Smooth muscle cell (in vitro differentiated cells): ENCODE measurements around the gene CATSPER3. TPM values are rescaled to one million over a fixed set of nuclear protein-coding genes. Genes with fewer than 3 reads are reported as not detected.
A peak's percentile ranks its signal among the peaks of the same experiment; 100 is the strongest.

ENCODE experiments used
- DNase-seq: peaks from one replicate; lab custom pipeline; 2025; ENCODE audit not compliant: unreplicated experiment; lab: John Stamatoyannopoulos, UW
- H2AFZ ChIP-seq: fragments of 200-600 bp; sonication (generic); 2 replicates; pipeline ENCODE4 v1.6.0; 2016; ENCODE audit warnings: antibody characterized with exemption, low read depth, mild to moderate bottlenecking
- H3F3A ChIP-seq: fragments of 200-600 bp; sonication (generic); 2 replicates; pipeline ENCODE4 v1.6.0; 2017; ENCODE audit warnings: antibody characterized with exemption, low read depth
- H3K27ac ChIP-seq: fragments of 200-600 bp; sonication (generic); 2 replicates; pipeline ENCODE4 v1.5.1; 2016; ENCODE audit warnings: low read depth, mild to moderate bottlenecking
- H3K27me3 ChIP-seq: fragments of 200-600 bp; sonication (generic); 2 replicates; pipeline ENCODE4 v1.6.1; 2016; ENCODE audit warnings: low read depth, mild to moderate bottlenecking
- H3K36me3 ChIP-seq: fragments of 200-600 bp; sonication (generic); 2 replicates; pipeline ENCODE4 v1.5.1; 2016; ENCODE audit warnings: low read depth
- H3K4me1 ChIP-seq: fragments of 200-600 bp; sonication (generic); 2 replicates; pipeline ENCODE4 v1.5.1; 2016; ENCODE audit warnings: low read depth
- H3K4me2 ChIP-seq: fragments of 200-600 bp; sonication (generic); 2 replicates; pipeline ENCODE4 v1.6.0; 2016; ENCODE audit warnings: mild to moderate bottlenecking
- H3K4me3 ChIP-seq: fragments of 200-600 bp; sonication (generic); 2 replicates; pipeline ENCODE4 v1.5.1; 2016; ENCODE audit warnings: mild to moderate bottlenecking
- H3K79me2 ChIP-seq: fragments of 200-600 bp; sonication (generic); 2 replicates; pipeline ENCODE4 v1.6.0; 2016; ENCODE audit warnings: low read depth, mild to moderate bottlenecking
- H3K9ac ChIP-seq: fragments of 200-600 bp; sonication (generic); 2 replicates; pipeline ENCODE4 v1.6.0; 2016; ENCODE audit warnings: low read depth
- H3K9me3 ChIP-seq: fragments of 200-600 bp; sonication (generic); replicated peaks from 2 replicates; pipeline ENCODE4 v1.5.1; 2016; ENCODE audit warnings: low read depth
- H4K20me1 ChIP-seq: fragments of 200-600 bp; sonication (generic); 2 replicates; pipeline ENCODE4 v1.6.0; 2016; ENCODE audit warnings: low read depth
- WGBS: methylation state at CpG from one replicate; pipeline ENCODE4 v1.1.7; 2016; ENCODE audit warnings: low lambda C conversion rate; 5-methylcytosine and 5-hydroxymethylcytosine counted together
- polyA plus RNA-seq: library from polyadenylated mRNA; unstranded; fragments of >200 nt; fragmentation: Nextera tagmentation; extraction: Ambion mirVana; gene quantifications from 2 replicates; pipeline ENCODE4 v1.2.1, GENCODE V29; 2016
- total RNA-seq: library from RNA; depleted of rRNA; stranded (reverse); fragments of >200 nt; gene quantifications from 2 replicates; pipeline ENCODE4 v1.2.3, GENCODE V29; 2014
- TF ChIP-seq, protein P1 (sequence below): fragments of 200-600 bp; sonication (generic); IDR thresholded peaks from 2 replicates; pipeline ENCODE4 v1.5.1; 2017; ENCODE audit warnings: borderline replicate concordance, mild to moderate bottlenecking, antibody characterized with exemption; ENCODE audit not compliant: insufficient read depth, poor library complexity, severe bottlenecking

Gene CATSPER3
- total and polyA plus RNA-seq, 2 experiments from 2014 or later: not detected

GRCh38 chr5:135038813-135039270 is 71.1 kb downstream of the CATSPER3 start:
- Histone ChIP-seq H3K9ac (peak overlapping the region; percentile 22), H3K36me3 (no peaks in the 10 kb centered on the region), H4K20me1 (no peaks in the 10 kb centered on the region), H3K27ac (peak overlapping the region; percentile 0), H3K9me3 (no peaks in the 10 kb centered on the region), H3F3A (peaks cover 6% of the 10 kb centered on the region), H3K27me3 (peaks cover 70% of the 10 kb centered on the region), H2AFZ (peak overlapping the region; percentile 40), H3K4me3 (peak overlapping the region; percentile 61), H3K79me2 (peaks cover 56% of the 10 kb centered on the region), H3K4me2 (peak overlapping the region; percentile 93), H3K4me1 (peaks cover 17% of the 10 kb centered on the region)
- no peak for DNase-seq
- 5% methylated on average over 38 of the region's 42 CpGs for WGBS
- TF ChIP-seq, protein P1, sequence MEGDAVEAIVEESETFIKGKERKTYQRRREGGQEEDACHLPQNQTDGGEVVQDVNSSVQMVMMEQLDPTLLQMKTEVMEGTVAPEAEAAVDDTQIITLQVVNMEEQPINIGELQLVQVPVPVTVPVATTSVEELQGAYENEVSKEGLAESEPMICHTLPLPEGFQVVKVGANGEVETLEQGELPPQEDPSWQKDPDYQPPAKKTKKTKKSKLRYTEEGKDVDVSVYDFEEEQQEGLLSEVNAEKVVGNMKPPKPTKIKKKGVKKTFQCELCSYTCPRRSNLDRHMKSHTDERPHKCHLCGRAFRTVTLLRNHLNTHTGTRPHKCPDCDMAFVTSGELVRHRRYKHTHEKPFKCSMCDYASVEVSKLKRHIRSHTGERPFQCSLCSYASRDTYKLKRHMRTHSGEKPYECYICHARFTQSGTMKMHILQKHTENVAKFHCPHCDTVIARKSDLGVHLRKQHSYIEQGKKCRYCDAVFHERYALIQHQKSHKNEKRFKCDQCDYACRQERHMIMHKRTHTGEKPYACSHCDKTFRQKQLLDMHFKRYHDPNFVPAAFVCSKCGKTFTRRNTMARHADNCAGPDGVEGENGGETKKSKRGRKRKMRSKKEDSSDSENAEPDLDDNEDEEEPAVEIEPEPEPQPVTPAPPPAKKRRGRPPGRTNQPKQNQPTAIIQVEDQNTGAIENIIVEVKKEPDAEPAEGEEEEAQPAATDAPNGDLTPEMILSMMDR: no peak

GRCh38 chr5:135039271-135040033 is 71.7 kb downstream of the CATSPER3 start:
- H3K4me3 ChIP-seq: peak overlapping the region; percentile 61
- peak overlapping the region; percentile 0 for H3K27ac ChIP-seq
- H3K27me3 ChIP-seq: peaks cover 72% of the 10 kb centered on the region
- no peaks in the 10 kb centered on the region for H3K36me3 ChIP-seq
- peaks cover 6% of the 10 kb centered on the region for H3F3A ChIP-seq
- 2% methylated on average over 63 of the region's 87 CpGs for WGBS
- no peaks in the 10 kb centered on the region for H4K20me1 ChIP-seq
- TF ChIP-seq, protein P1: no peak
- H3K4me1 ChIP-seq: peaks cover 14% of the 10 kb centered on the region
- H3K9me3 ChIP-seq: no peaks in the 10 kb centered on the region
- DNase-seq: no peak
- H3K79me2 ChIP-seq: peaks cover 55% of the 10 kb centered on the region
- peak overlapping the region; percentile 22 for H3K9ac ChIP-seq
- peak overlapping the region; percentile 40 for H2AFZ ChIP-seq
- peak overlapping the region; percentile 93 for H3K4me2 ChIP-seq

DNA sequence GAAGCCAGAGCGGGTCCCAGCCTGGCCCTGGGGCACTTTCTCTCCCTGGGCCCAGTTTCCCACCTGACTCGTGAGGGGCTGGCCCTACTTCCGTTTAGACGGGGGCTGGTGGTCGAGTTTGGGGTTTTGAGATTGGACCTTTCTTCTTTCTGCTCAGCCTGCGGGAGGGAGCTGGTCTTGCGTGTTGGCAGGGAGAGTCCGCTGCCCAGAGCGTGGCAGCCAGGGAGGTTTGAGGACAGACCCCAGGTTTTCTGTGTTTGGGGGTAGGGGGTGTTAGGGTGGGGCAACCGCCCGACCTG is 72.3 kb downstream of the CATSPER3 start:
- H3K27me3 ChIP-seq: peaks cover 75% of the 10 kb centered on the region
- H2AFZ ChIP-seq: peak overlapping the region; percentile 40
- no peak for DNase-seq
- no peak overlapping the region for H3K9ac ChIP-seq
- H3K9me3 ChIP-seq: no peaks in the 10 kb centered on the region
- no peaks in the 10 kb centered on the region for H4K20me1 ChIP-seq
- no peak overlapping the region for H3K27ac ChIP-seq
- H3K4me1 ChIP-seq: peaks cover 9% of the 10 kb centered on the region
- TF ChIP-seq, protein P1: no peak
- H3K36me3 ChIP-seq: no peaks in the 10 kb centered on the region
- peaks cover 50% of the 10 kb centered on the region for H3K79me2 ChIP-seq
- H3F3A ChIP-seq: peaks cover 2% of the 10 kb centered on the region
- 7% methylated on average over 11 of the region's 11 CpGs for WGBS
- H3K4me2 ChIP-seq: peak overlapping the region; percentile 93
- peak overlapping the region; percentile 61 for H3K4me3 ChIP-seq
